ENCODE results near the gene MEAF6. TPM values are rescaled to one million over a fixed set of nuclear protein-coding genes. Genes with fewer than 3 reads are reported as not detected.
"Not testable (repeated sequence)": the region's sequence is repeated elsewhere in the genome, so short reads cannot be mapped to it uniquely, and the experiment has no call there.

Gene MEAF6
- total and polyA plus RNA-seq, 2 of the 8 experiments (the other 6 are each of a cell fraction or from before 2014, with no cell fraction given) = 23.0 to 38.8 TPM

- H3K14ac ChIP-seq (ENCODE audit: insufficient read length); H2BK120ac ChIP-seq (replicated peaks; ENCODE audit: low read depth, low read length); H3K18ac ChIP-seq (ENCODE audit: extremely low read depth, low read length); H3K27me3 ChIP-seq (replicated peaks in 1 of 4; ENCODE audit: control insufficient read depth in 3 of 4, extremely low read depth in 1 of 4, insufficient read depth in 3 of 4, low read length in 3 of 4); CTCF ChIA-PET (ENCODE audit: partially characterized antibody); H2BK12ac ChIP-seq (ENCODE audit: low read depth, low read length); H3K9ac ChIP-seq (replicated peaks in 1 of 4; ENCODE audit: extremely low read depth in 1 of 4, low read depth in 3 of 4, low read length in 3 of 4); H2AK5ac ChIP-seq (ENCODE audit: low read depth, low read length); H4K8ac ChIP-seq (ENCODE audit: extremely low read depth, insufficient read depth, low read length); FAIRE-seq; DNase-seq (ENCODE audit: low read depth in 1 of 2, low spot score in 2 of 2); H2AFZ ChIP-seq (ENCODE audit: low read length); H4K5ac ChIP-seq (ENCODE audit: insufficient read length, low read depth, low read length); H3K56ac ChIP-seq (replicated peaks; ENCODE audit: insufficient read length, low read depth, low read length); H3K79me1 ChIP-seq (ENCODE audit: low read depth, low read length); H2BK15ac ChIP-seq (ENCODE audit: low read length); H3K9me3 ChIP-seq (ENCODE audit: insufficient read depth in 2 of 2, low read depth in 1 of 2, low read length in 1 of 2); H3K36me3 ChIP-seq (ENCODE audit: control insufficient read depth in 2 of 4, insufficient read depth in 4 of 4, low read length in 3 of 4); H3K4ac ChIP-seq (replicated peaks; ENCODE audit: insufficient read length, low read depth, low read length); H2BK20ac ChIP-seq (ENCODE audit: low read length); H2BK5ac ChIP-seq (ENCODE audit: low read depth, low read length); H3K23me2 ChIP-seq (ENCODE audit: low read depth, low read length); H3K4me1 ChIP-seq (replicated peaks in 1 of 4; ENCODE audit: control insufficient read depth in 3 of 4, insufficient read depth in 4 of 4, low read length in 3 of 4); H4K20me1 ChIP-seq (replicated peaks in 1 of 2; ENCODE audit: control insufficient read depth in 1 of 2, insufficient read depth in 2 of 2, low read length in 2 of 2); H3K23ac ChIP-seq (ENCODE audit: insufficient read length); H3K4me3 ChIP-seq (ENCODE audit: extremely low read depth in 1 of 4, insufficient read depth in 2 of 4, low read depth in 3 of 4, low read length in 4 of 4); H4K91ac ChIP-seq (replicated peaks; ENCODE audit: insufficient read length, low read length); H3K79me2 ChIP-seq (ENCODE audit: control insufficient read depth in 1 of 2, insufficient read depth in 2 of 2, low read length in 2 of 2); H3K4me2 ChIP-seq (ENCODE audit: insufficient read depth in 1 of 2, low read depth in 2 of 2, low read length in 2 of 2); H3K27ac ChIP-seq (ENCODE audit: low read depth, low read length): not testable (repeated sequence)
- POLR2A ChIA-PET (ENCODE audit: partially characterized antibody) = interaction anchor here (1.4 to 1.6 kb wide), 3 partner anchors 10 to 44 kb away, joined by 3 to 7 read pairs (median 4); partner anchors contain the start of gene ZC3H12A
- 79% methylated on average over 15 of the region's 15 CpGs; no CpG with 5 or more reads in 1 of the 2 experiments for whole genome bisulfite sequencing, 2 experiments (ENCODE audit: extremely low coverage in 1 of 2, insufficient coverage in 1 of 2, insufficient read length in 1 of 2, insufficient replicate concordance in 2 of 2, low coverage in 1 of 2, low lambda C conversion rate in 2 of 2, missing lambda C conversion rate in 1 of 2)
Observed at GRCh38 chr1:37518929-37519328, 4.4 kb upstream of the MEAF6 start.

- CTCF ChIA-PET (ENCODE audit: partially characterized antibody) = interaction anchor here (0.9 kb wide), 1 partner anchor 9 kb away, joined by 3 read pairs; no protein-coding TSS in a partner anchor
- H3K79me1 ChIP-seq (ENCODE audit: low read depth, low read length); H2AK5ac ChIP-seq (ENCODE audit: low read depth, low read length); H3K4me2 ChIP-seq (ENCODE audit: insufficient read depth in 1 of 2, low read depth in 2 of 2, low read length in 2 of 2); H3K14ac ChIP-seq (ENCODE audit: insufficient read length); FAIRE-seq; H2BK12ac ChIP-seq (ENCODE audit: low read depth, low read length); H3K27ac ChIP-seq (ENCODE audit: low read depth, low read length); H3K9me3 ChIP-seq (ENCODE audit: insufficient read depth in 2 of 2, low read depth in 1 of 2, low read length in 1 of 2); H2BK5ac ChIP-seq (ENCODE audit: low read depth, low read length); H3K4me3 ChIP-seq (ENCODE audit: extremely low read depth in 1 of 4, insufficient read depth in 2 of 4, low read depth in 3 of 4, low read length in 4 of 4); H2BK20ac ChIP-seq (ENCODE audit: low read length); H3K4ac ChIP-seq (replicated peaks; ENCODE audit: insufficient read length, low read depth, low read length); H3K18ac ChIP-seq (ENCODE audit: extremely low read depth, low read length); H4K20me1 ChIP-seq (replicated peaks in 1 of 2; ENCODE audit: control insufficient read depth in 1 of 2, insufficient read depth in 2 of 2, low read length in 2 of 2); H4K8ac ChIP-seq (ENCODE audit: extremely low read depth, insufficient read depth, low read length); H2AFZ ChIP-seq (ENCODE audit: low read length); H3K36me3 ChIP-seq (ENCODE audit: control insufficient read depth in 2 of 4, insufficient read depth in 4 of 4, low read length in 3 of 4); POLR2A ChIA-PET (ENCODE audit: partially characterized antibody); H3K56ac ChIP-seq (replicated peaks; ENCODE audit: insufficient read length, low read depth, low read length); H4K5ac ChIP-seq (ENCODE audit: insufficient read length, low read depth, low read length); H3K9ac ChIP-seq (replicated peaks in 1 of 4; ENCODE audit: extremely low read depth in 1 of 4, low read depth in 3 of 4, low read length in 3 of 4); H3K23ac ChIP-seq (ENCODE audit: insufficient read length); H3K27me3 ChIP-seq (replicated peaks in 1 of 4; ENCODE audit: control insufficient read depth in 3 of 4, extremely low read depth in 1 of 4, insufficient read depth in 3 of 4, low read length in 3 of 4); DNase-seq (ENCODE audit: low read depth in 1 of 2, low spot score in 2 of 2); H4K91ac ChIP-seq (replicated peaks; ENCODE audit: insufficient read length, low read length); H3K79me2 ChIP-seq (ENCODE audit: control insufficient read depth in 1 of 2, insufficient read depth in 2 of 2, low read length in 2 of 2); H2BK15ac ChIP-seq (ENCODE audit: low read length); H2BK120ac ChIP-seq (replicated peaks; ENCODE audit: low read depth, low read length): not testable (repeated sequence)
- no CpG with 5 or more reads among the region's 31 CpGs for WGBS, 2 experiments (ENCODE audit: extremely low coverage in 1 of 2, insufficient coverage in 1 of 2, insufficient read length in 1 of 2, insufficient replicate concordance in 2 of 2, low coverage in 1 of 2, low lambda C conversion rate in 2 of 2, missing lambda C conversion rate in 1 of 2)
- Histone ChIP-seq H3K23me2 (ENCODE audit: low read depth, low read length) (peaks cover 13% of the 10 kb centered on the region), H3K4me1 (replicated peaks in 1 of 4; ENCODE audit: control insufficient read depth in 3 of 4, insufficient read depth in 4 of 4, low read length in 3 of 4) (peaks cover 2 to 13% (median 5%) of the 10 kb centered on the region in 4 experiments; a peak in 4 of 7 replicates)
Observed at GRCh38 chr1:37518241-37518640, 3.7 kb upstream of the MEAF6 start.
